Measurements from ENCODE around the gene TEAD4. TPM values are rescaled to one million over a fixed set of nuclear protein-coding genes. Genes with fewer than 3 reads are reported as not detected.
A peak's percentile ranks its signal among the peaks of the same experiment; 100 is the strongest.

TEAD4 gene
- total RNA-seq, 1 donor: 14.6 TPM

DNA sequence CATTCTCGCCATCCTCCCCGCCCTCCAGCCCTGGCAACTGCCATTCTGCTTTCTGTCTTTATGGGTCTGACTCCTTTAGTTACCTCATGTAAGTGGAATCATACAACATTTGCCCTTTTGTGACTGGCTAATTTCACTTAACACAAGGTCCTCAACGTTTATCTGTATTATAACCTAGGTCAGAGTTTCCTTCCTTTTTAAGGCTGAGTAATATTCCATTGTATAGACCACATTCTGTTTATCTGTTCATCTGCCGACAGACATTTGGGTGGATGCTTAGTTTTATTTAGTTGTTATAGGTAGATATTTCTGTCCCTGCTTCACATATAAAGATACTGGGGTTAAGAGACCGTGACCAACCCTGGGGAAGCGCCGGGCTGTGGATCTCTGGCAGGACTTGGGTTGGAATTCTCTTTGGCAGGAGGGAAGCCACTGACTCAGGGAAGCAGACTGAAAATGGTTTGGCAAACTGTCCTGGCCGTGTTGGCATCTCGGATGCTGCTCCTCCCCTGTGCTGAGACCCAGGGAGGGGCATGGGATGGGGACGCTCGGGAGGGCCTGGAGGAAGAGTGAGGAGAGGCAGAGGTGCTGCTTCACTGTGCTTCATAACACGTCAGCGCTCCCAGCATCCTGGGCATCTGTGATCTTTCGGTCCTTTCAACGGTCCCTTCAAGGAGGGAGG, 38.9 kb downstream of the TEAD4 start:
- no peak for TF ChIP-seq CTCF (IDR thresholded peaks at IDR 0.05; ENCODE audit: insufficient read depth, low read length)
- peak; percentile 28 for DNase-seq (ENCODE audit: low read depth)
- no peak overlapping the region for H3K4me3 ChIP-seq (ENCODE audit: low read depth, low read length)

DNA sequence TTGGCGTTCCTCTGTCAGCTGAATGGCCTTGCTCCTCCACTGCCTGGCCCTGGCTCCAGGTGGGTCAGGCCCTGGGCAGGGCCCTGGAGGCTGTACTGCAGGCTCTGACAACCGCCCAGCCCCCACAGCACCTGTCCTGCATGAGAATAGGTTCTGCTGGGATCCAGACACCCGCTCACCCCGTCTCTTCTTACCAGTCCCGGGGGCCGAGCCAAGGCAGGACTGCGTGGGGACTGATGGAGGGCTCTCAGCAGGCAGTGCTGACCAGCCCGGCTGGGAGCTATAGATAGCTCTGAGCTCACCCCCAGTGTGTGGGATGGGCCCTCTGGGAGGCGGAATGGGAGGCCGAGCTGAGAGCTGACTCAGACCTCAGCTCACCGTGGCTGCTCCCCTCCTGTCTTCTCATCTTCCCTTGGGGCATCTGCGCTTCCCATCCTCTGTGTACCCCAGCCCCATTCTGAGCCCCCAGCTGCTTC, 39.6 kb downstream of the TEAD4 start:
- H3K4me3 ChIP-seq (ENCODE audit: low read depth, low read length): no peak overlapping the region
- no peak for TF ChIP-seq CTCF (IDR thresholded peaks at IDR 0.05; ENCODE audit: insufficient read depth, low read length)

GRCh38 chr12:2999265-2999841, 40.2 kb downstream of the TEAD4 start:
- no peak for DNase-seq (ENCODE audit: low read depth)
- TF ChIP-seq CTCF (IDR thresholded peaks at IDR 0.05; ENCODE audit: insufficient read depth, low read length): no peak
- H3K4me3 ChIP-seq (ENCODE audit: low read depth, low read length): no peak overlapping the region

More for the DNA sequence above, 39.6 kb downstream of the TEAD4 start:
- peak; percentile 67 for DNase-seq (ENCODE audit: low read depth)

DNA sequence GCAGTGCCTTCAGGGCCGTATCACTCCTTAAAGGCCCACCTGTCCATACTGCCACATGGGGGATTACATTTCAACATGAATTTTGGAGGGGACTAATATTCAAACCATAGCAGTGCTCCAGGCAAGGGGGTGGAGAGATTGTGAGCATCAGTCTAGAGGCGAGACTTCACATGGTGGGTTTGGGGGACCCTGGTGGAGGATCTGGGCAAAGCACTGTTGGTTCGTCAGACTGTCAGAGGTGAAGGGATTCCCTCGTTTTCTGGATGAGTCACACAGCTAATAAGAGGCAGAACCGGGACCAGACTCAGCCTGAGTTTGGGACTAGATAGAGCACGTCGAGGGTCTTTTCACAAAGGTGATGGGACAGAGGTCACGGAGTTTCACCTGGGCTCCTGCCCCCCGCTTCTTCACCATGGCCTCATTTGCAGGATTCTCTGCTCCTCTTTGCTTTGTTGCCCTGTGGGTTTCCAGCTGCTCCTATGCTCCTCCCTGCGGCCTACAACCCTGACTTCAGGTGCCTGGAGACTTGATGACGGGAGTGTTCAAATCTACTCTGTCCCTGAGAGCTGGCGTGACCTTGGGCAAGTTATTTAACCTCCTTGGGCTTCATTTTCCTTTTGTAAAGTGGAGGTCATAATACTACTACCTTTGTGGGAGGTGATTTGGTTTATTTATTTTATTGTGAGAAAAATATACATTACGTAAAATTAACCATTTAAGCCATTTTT, 41.5 kb downstream of the TEAD4 start:
- TF ChIP-seq CTCF (IDR thresholded peaks at IDR 0.05; ENCODE audit: insufficient read depth, low read length): no peak
- no peak for DNase-seq (ENCODE audit: low read depth)
- no peak overlapping the region for H3K4me3 ChIP-seq (ENCODE audit: low read depth, low read length)

DNA sequence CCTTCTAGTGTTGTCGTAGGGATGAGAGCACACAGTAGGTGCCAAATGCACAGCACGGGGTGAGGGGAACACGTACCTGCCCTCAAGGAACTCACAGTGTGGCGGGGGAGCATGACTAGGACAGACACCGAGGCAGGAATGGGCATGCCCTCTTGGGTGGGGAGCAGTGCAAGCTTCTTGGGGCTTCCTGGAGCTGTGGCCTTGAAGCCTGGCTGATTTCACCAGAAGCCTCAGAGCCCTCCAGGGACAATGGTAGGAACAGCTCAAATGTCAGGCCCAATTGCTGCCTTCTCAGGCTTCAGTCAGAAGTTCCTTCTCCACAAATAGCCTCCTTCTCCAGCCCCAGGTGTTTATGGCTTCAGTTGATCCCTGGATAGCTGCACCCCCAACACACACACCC, 43.4 kb downstream of the TEAD4 start:
- no peak for DNase-seq (ENCODE audit: low read depth)

More for the DNA sequence above, 43.4 kb downstream of the TEAD4 start:
- H3K4me3 ChIP-seq (ENCODE audit: low read depth, low read length): no peak overlapping the region
- no peak for TF ChIP-seq CTCF (IDR thresholded peaks at IDR 0.05; ENCODE audit: insufficient read depth, low read length)

Data from fibroblast of the aortic adventitia (primary cell).